Panc1 (cell line): ENCODE measurements around the gene GULP1. TPM values are rescaled to one million over a fixed set of nuclear protein-coding genes. Genes with fewer than 3 reads are reported as not detected.

Source experiments
- ATAC-seq: fragments of 200-7000 bp; cut with Tn5 transposase; 2 replicates; pipeline ENCODE4 v1.9.1; 2020; ENCODE audit warnings: mild to moderate bottlenecking, moderate library complexity
- BruUV-seq: library from RNA; stranded (reverse); fragments of 400-500 nt; replicated peaks from 2 replicates; lab custom pipeline; 2021; lab: Mats Ljungman, UMichigan
- CTCF ChIA-PET: fragments of 300-600 bp; sonication (Branson Sonifier 250); formaldehyde crosslinking; loops from one replicate; lab custom pipeline; 2022; ENCODE audit warnings: antibody characterized with exemption; lab: Charles Lee
- POLR2A ChIA-PET: fragments of 300-600 bp; sonication (Branson Sonifier 250); formaldehyde crosslinking; loops from one replicate; lab custom pipeline; 2022; ENCODE audit warnings: antibody characterized with exemption; lab: Charles Lee
- DNase-seq: peaks from one replicate; pipeline ENCODE4 v3.0.0-alpha.2; 2010; ENCODE audit warnings: low read depth, low spot score
- H3K27ac ChIP-seq: 2 replicates; pipeline ENCODE4 v1.5.1; 2011; ENCODE audit warnings: mild to moderate bottlenecking, low read length, inconsistent platforms
- H3K27me3 ChIP-seq: fragments of 200-500 bp; sonication (Bioruptor generic); 2 replicates; pipeline ENCODE4 v1.6.0; 2014; ENCODE audit warnings: low read length, inconsistent platforms; ENCODE audit not compliant: control insufficient read depth, insufficient read depth
- H3K36me3 ChIP-seq: fragments of 200-500 bp; sonication (Bioruptor generic); 2 replicates; pipeline ENCODE4 v1.5.1; 2014; ENCODE audit warnings: inconsistent platforms, mild to moderate bottlenecking, low read length, moderate library complexity; ENCODE audit not compliant: control insufficient read depth, insufficient read depth
- H3K4me1 ChIP-seq: 2 replicates; pipeline ENCODE4 v1.5.1; 2011; ENCODE audit warnings: inconsistent platforms, mild to moderate bottlenecking, low read length, moderate library complexity; ENCODE audit not compliant: control insufficient read depth, insufficient read depth
- H3K4me3 ChIP-seq, 2 experiments: 2 replicates each; pipeline ENCODE4 v1.5.1; 2011 to 2012; ENCODE audit warnings: low read depth in 2 of 2, low read length in 2 of 2, mild to moderate bottlenecking in 2 of 2, inconsistent platforms in 1 of 2, moderate library complexity in 1 of 2
- H3K9me3 ChIP-seq: fragments of 200-500 bp; sonication (Bioruptor generic); 2 replicates; pipeline ENCODE4 v1.5.1; 2014; ENCODE audit warnings: low read depth, mild to moderate bottlenecking, inconsistent platforms, low read length, moderate library complexity; ENCODE audit not compliant: control insufficient read depth, insufficient read depth
- CTCF ChIP-seq: fragments of 450-650 bp; IDR thresholded peaks from 2 replicates; pipeline ENCODE4 v1.5.1; 2017; ENCODE audit warnings: mild to moderate bottlenecking
- POLR2AphosphoS5 ChIP-seq: IDR thresholded peaks from 2 replicates; pipeline ENCODE4 v1.6.1; 2012; ENCODE audit warnings: mild to moderate bottlenecking, low read depth, low read length, moderate library complexity
- REST ChIP-seq, 2 experiments: IDR thresholded peaks; 2 replicates each; pipeline ENCODE4 v1.6.1; 2011 to 2012; ENCODE audit warnings: low read depth in 2 of 2, control low read depth in 1 of 2, low read length in 1 of 2, mild to moderate bottlenecking in 1 of 2, moderate library complexity in 1 of 2; ENCODE audit not compliant: insufficient read depth in 1 of 2
- SIN3A ChIP-seq: IDR thresholded peaks from 2 replicates; pipeline ENCODE4 v1.6.1; 2012; ENCODE audit warnings: low read depth, mild to moderate bottlenecking, low read length, moderate library complexity, borderline replicate concordance; ENCODE audit not compliant: insufficient read depth
- TCF7L2 ChIP-seq: IDR thresholded peaks from 2 replicates; pipeline ENCODE4 v1.6.1; 2011; ENCODE audit warnings: mild to moderate bottlenecking, low read depth, low read length, inconsistent platforms
- in situ Hi-C: cut with HindIII; loops from 2 replicates; pipeline ENCODE4 v1.10.0; 2016; ENCODE audit warnings: low sequenced_read_pairs, low pct_unique_long_range_greater_than_20kb
- intact Hi-C: fragments of 100-400 bp; cut with micrococcal nuclease; formaldehyde crosslinking; loops from one replicate; pipeline ENCODE4 v1.10.0; 2022; ENCODE audit not compliant: unreplicated experiment
- total RNA-seq: library from RNA; stranded (reverse); gene quantifications from one replicate; pipeline ENCODE4 v1.2.1, GENCODE V29; 2021; ENCODE audit not compliant: unreplicated experiment

The GULP1 gene
- total RNA-seq, 1 experiment from 2014 or later = 51.5 TPM

GRCh38 chr2:188494906-188495305 lies 203.2 kb downstream of the GULP1 start:
- H3K36me3 ChIP-seq = peaks cover 2% of the 10 kb centered on the region; the same call in 1 of the 2 replicates

GRCh38 chr2:188495969-188496431 lies 204.3 kb downstream of the GULP1 start:
- in situ Hi-C loops (no loop called here), intact Hi-C loops (no loop called here)
- DNase-seq (no peak), ATAC-seq (no peak)
- Histone ChIP-seq H3K9me3 (no peaks in the 10 kb centered on the region), H3K4me1 (no peaks in the 10 kb centered on the region), H3K4me3 (no peak overlapping the region), H3K27ac (no peak overlapping the region), H3K36me3 (peaks cover 2% of the 10 kb centered on the region; the same call in 1 of the 2 replicates), H3K27me3 (no peaks in the 10 kb centered on the region)
- BruUV-seq = no TSS peak
- CTCF ChIA-PET = no interaction called here
- no peak for TF ChIP-seq SIN3A
- TF ChIP-seq POLR2AphosphoS5 = no peak
- TF ChIP-seq TCF7L2 = no peak
- TF ChIP-seq CTCF = no peak
- TF ChIP-seq REST (IDR thresholded peaks at IDR 0.05; ENCODE audit: insufficient read depth in 1 of 2, low read depth in 2 of 2, low read length in 1 of 2) = no peak
- POLR2A ChIA-PET = no interaction called here

More at GRCh38 chr2:188494906-188495305, 203.2 kb downstream of the GULP1 start:
- H3K4me3 ChIP-seq = no peak overlapping the region
- TF ChIP-seq REST (IDR thresholded peaks at IDR 0.05; ENCODE audit: insufficient read depth in 1 of 2, low read depth in 2 of 2, low read length in 1 of 2) (no peak), TCF7L2 (no peak), POLR2AphosphoS5 (no peak), SIN3A (no peak), CTCF (no peak)
- H3K4me1 ChIP-seq = no peaks in the 10 kb centered on the region
- ATAC-seq (no peak), DNase-seq (no peak)
- in situ Hi-C loops (no loop called here), intact Hi-C loops (no loop called here)
- no TSS peak for BruUV-seq
- H3K27ac ChIP-seq = no peak overlapping the region
- CTCF ChIA-PET = no interaction called here
- no peaks in the 10 kb centered on the region for H3K9me3 ChIP-seq
- POLR2A ChIA-PET = no interaction called here
- H3K27me3 ChIP-seq = no peaks in the 10 kb centered on the region
